ENCODE data around the gene SPINK5.

DNA sequence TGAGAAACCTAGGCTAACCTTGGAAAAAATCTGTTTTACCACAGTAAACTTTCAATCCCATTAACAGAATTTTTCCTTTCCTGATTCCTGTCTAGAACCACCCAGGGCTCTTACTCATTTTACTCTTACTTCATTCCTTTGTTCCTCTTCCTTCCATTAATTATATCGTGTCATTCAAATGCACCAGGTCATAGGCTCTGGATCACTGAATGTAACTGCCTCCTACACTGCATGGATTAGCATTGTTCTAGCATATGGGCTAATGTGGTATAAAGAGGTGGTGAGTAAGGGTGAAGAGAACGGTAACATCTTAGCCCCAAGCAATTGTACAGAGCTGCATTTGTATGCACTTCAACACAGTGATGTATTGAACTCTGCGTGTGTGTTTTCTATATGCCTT lies 49.5 kb upstream of the SPINK5 start:
- no peak for TF ChIP-seq ZNF274 (IDR thresholded peaks at IDR 0.05; ENCODE audit: low read depth, low read length)
- TF ChIP-seq YY1 (IDR thresholded peaks at IDR 0.05; ENCODE audit: insufficient read depth, insufficient read length) = no peak
